Sigmoid colon (tissue), 4 donors: ENCODE measurements around the gene GOLGA8T.
"Not testable (repeated sequence)": the region's sequence is repeated elsewhere in the genome, so short reads cannot be mapped to it uniquely, and the experiment has no call there.

Experiments
- POLR2A ChIP-seq, 2 donors: fragments of 450-650 bp; IDR thresholded peaks; one replicate each; pipeline ENCODE4 v1.6.1; 2016; ENCODE audit warnings: antibody characterized with exemption in 2 of 2, mild to moderate bottlenecking in 2 of 2, moderate library complexity in 2 of 2
- POLR2AphosphoS5 ChIP-seq, 4 donors: sonication (generic); formaldehyde crosslinking; IDR thresholded peaks; one replicate each; pipeline ENCODE4 v1.6.1; 2017; ENCODE audit warnings: antibody characterized with exemption in 4 of 4
- TF ChIP-seq, protein P1 (sequence below), 4 experiments: fragments of 450-650 bp in 3 of 4; fragments of 200-600 bp in 1 of 4; IDR thresholded peaks; one replicate each; pipeline ENCODE4 v1.5.1; 2016 to 2019; ENCODE audit warnings: antibody characterized with exemption in 4 of 4, mild to moderate bottlenecking in 3 of 4, moderate library complexity in 2 of 4

DNA sequence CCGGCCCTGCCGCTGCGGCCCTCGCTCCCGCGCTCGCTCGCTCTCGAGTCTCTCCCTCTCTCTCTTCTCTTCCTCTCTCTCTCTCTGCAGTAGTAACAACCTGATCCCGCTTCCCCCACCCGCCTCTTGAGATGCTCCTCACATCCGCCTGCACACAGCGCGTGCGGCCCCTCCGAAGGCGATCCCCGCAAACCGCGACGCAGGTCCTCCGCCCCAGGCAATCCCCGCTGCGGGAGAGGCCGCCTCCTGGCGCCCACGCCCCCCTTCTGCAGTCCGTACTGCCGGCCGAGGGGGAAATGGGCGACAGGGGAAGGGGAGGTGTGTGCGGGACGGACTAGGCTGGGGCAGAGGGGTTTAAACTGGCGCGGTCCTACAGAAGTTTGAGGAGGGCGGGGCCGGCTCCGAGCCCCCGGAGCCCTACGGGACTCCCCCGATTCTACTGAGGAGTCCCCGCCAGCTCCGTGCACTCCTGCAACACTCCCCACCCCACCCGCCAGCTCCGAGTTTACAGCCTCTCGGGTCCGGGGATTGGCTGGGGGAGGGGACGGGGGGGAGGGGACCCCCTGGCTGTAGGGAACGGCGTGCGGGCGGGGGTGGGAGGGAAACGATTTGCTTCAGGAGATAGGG, 57.4 kb downstream of the GOLGA8T start:
- TF ChIP-seq, protein P1, sequence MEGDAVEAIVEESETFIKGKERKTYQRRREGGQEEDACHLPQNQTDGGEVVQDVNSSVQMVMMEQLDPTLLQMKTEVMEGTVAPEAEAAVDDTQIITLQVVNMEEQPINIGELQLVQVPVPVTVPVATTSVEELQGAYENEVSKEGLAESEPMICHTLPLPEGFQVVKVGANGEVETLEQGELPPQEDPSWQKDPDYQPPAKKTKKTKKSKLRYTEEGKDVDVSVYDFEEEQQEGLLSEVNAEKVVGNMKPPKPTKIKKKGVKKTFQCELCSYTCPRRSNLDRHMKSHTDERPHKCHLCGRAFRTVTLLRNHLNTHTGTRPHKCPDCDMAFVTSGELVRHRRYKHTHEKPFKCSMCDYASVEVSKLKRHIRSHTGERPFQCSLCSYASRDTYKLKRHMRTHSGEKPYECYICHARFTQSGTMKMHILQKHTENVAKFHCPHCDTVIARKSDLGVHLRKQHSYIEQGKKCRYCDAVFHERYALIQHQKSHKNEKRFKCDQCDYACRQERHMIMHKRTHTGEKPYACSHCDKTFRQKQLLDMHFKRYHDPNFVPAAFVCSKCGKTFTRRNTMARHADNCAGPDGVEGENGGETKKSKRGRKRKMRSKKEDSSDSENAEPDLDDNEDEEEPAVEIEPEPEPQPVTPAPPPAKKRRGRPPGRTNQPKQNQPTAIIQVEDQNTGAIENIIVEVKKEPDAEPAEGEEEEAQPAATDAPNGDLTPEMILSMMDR (IDR thresholded peaks at IDR 0.05): not testable (repeated sequence)
- TF ChIP-seq POLR2A, POLR2AphosphoS5 (IDR thresholded peaks at IDR 0.05): not testable (repeated sequence)
